GM04503 (cell line): ENCODE results near the gene PTPRN2.

Source experiments
- DNase-seq: peaks from one replicate; pipeline ENCODE4 v3.0.0-alpha.2; 2012; ENCODE audit warnings: low read depth

PTPRN2 gene

GRCh38 chr7:158087196-158087595 is 500.4 kb downstream of the PTPRN2 start:
- DNase-seq = no peak

- DNase-seq = no peak
These were observed 501.6 kb downstream of the PTPRN2 start for GRCh38 chr7:158085741-158086695.

- DNase-seq = no peak
These were observed 503.1 kb downstream of the PTPRN2 start for GRCh38 chr7:158084555-158084954.

- no peak for DNase-seq
These were observed 503.9 kb downstream of the PTPRN2 start for GRCh38 chr7:158083526-158084310.

GRCh38 chr7:158082761-158083160 is 504.9 kb downstream of the PTPRN2 start:
- no peak for DNase-seq

GRCh38 chr7:158080899-158081445 is 506.7 kb downstream of the PTPRN2 start:
- no peak for DNase-seq

- DNase-seq = no peak
These were observed 509.4 kb downstream of the PTPRN2 start for GRCh38 chr7:158077934-158078910.

GRCh38 chr7:158077151-158077840 is 510.3 kb downstream of the PTPRN2 start:
- no peak for DNase-seq

- no peak for DNase-seq
These were observed 511.0 kb downstream of the PTPRN2 start for GRCh38 chr7:158076656-158077055.

- no peak for DNase-seq
These were observed 511.4 kb downstream of the PTPRN2 start for GRCh38 chr7:158076215-158076614.

GRCh38 chr7:158075633-158076001 is 512.0 kb downstream of the PTPRN2 start:
- no peak for DNase-seq

- DNase-seq = no peak
These were observed 512.6 kb downstream of the PTPRN2 start for GRCh38 chr7:158074896-158075632.

- no peak for DNase-seq
These were observed 513.5 kb downstream of the PTPRN2 start for GRCh38 chr7:158073845-158074840.

- DNase-seq = no peak
These were observed 514.5 kb downstream of the PTPRN2 start for GRCh38 chr7:158072991-158073730.

- no peak for DNase-seq
These were observed 517.3 kb downstream of the PTPRN2 start for GRCh38 chr7:158070222-158070920.

GRCh38 chr7:158068853-158069252 is 518.8 kb downstream of the PTPRN2 start:
- DNase-seq = no peak

GRCh38 chr7:158067931-158068482 is 519.6 kb downstream of the PTPRN2 start:
- DNase-seq = no peak
